Liver (tissue), 9 donors: ENCODE data around the gene ARAP1. TPM values are rescaled to one million over a fixed set of nuclear protein-coding genes. Genes with fewer than 3 reads are reported as not detected.

Source experiments
- DNase-seq: peaks from one replicate; pipeline ENCODE4 v3.0.0-alpha.2; 2017; ENCODE audit warnings: low spot score
- H3K27ac ChIP-seq, 2 donors: one replicate each; pipeline ENCODE4 v1.7.0; 2013; ENCODE audit warnings: inconsistent platforms in 2 of 2, low read length in 2 of 2, control low read depth in 1 of 2, low read depth in 1 of 2, mild to moderate bottlenecking in 1 of 2
- H3K27me3 ChIP-seq, 4 donors: one replicate each; pipeline versions ENCODE4 v1.6.1 to v1.7.0; 2013; ENCODE audit warnings: low read length in 3 of 4, inconsistent platforms in 1 of 4, mild to moderate bottlenecking in 1 of 4, moderate library complexity in 1 of 4; ENCODE audit not compliant: control insufficient read depth in 4 of 4, insufficient read depth in 4 of 4
- H3K36me3 ChIP-seq, 4 donors: one replicate each; pipeline versions ENCODE4 v1.6.1 to v1.7.0; 2013; ENCODE audit warnings: low read length in 3 of 4, mild to moderate bottlenecking in 3 of 4, low read depth in 1 of 4, moderate library complexity in 1 of 4; ENCODE audit not compliant: control insufficient read depth in 4 of 4, insufficient read depth in 3 of 4
- H3K4me1 ChIP-seq, 4 donors: one replicate each; pipeline versions ENCODE4 v1.6.1 to v1.7.0; 2013; ENCODE audit warnings: low read length in 3 of 4, mild to moderate bottlenecking in 3 of 4, moderate library complexity in 1 of 4; ENCODE audit not compliant: control insufficient read depth in 4 of 4, insufficient read depth in 4 of 4
- H3K4me3 ChIP-seq, 3 donors: one replicate each; pipeline versions ENCODE4 v1.6.1 to v1.7.0; 2013; ENCODE audit warnings: low read length in 3 of 3, control low read depth in 1 of 3, low read depth in 1 of 3, mild to moderate bottlenecking in 1 of 3
- H3K9ac ChIP-seq, 2 donors: one replicate each; pipeline ENCODE4 v1.7.0; 2013; ENCODE audit warnings: low read length in 2 of 2, mild to moderate bottlenecking in 2 of 2, moderate library complexity in 2 of 2, control low read depth in 1 of 2, low read depth in 1 of 2
- H3K9me3 ChIP-seq, 4 donors: one replicate each; pipeline versions ENCODE4 v1.6.1 to v1.7.0; 2013; ENCODE audit warnings: low read length in 3 of 4; ENCODE audit not compliant: control insufficient read depth in 4 of 4
- EGR1 ChIP-seq, 2 donors: IDR thresholded peaks; 2 replicates each; pipeline ENCODE4 v1.6.1; 2016 to 2018; ENCODE audit warnings: antibody characterized with exemption in 2 of 2, low read depth in 2 of 2
- FOXA1 ChIP-seq: IDR thresholded peaks from 2 replicates; pipeline ENCODE4 v1.6.1; 2016; ENCODE audit warnings: antibody characterized with exemption
- FOXA2 ChIP-seq: IDR thresholded peaks from 2 replicates; pipeline ENCODE4 v1.6.1; 2016; ENCODE audit warnings: antibody characterized with exemption
- GABPA ChIP-seq, 2 donors: IDR thresholded peaks in 1 of 2; conservative IDR thresholded peaks in 1 of 2; 2 replicates each; pipeline ENCODE4 v1.6.1; 2016; ENCODE audit warnings: antibody characterized with exemption in 2 of 2, mild to moderate bottlenecking in 1 of 2, moderate library complexity in 1 of 2
- HNF4A ChIP-seq, 2 donors: conservative IDR thresholded peaks; 2 replicates each; pipeline ENCODE4 v1.6.1; 2016; ENCODE audit warnings: antibody characterized with exemption in 2 of 2, mild to moderate bottlenecking in 2 of 2
- HNF4G ChIP-seq: IDR thresholded peaks from 2 replicates; pipeline ENCODE4 v1.6.1; 2016; ENCODE audit warnings: antibody characterized with exemption
- JUND ChIP-seq, 2 donors: IDR thresholded peaks; 2 replicates each; pipeline ENCODE4 v1.6.1; 2016; ENCODE audit warnings: antibody characterized with exemption in 2 of 2
- NR2F2 ChIP-seq: IDR thresholded peaks from 2 replicates; pipeline ENCODE4 v1.6.1; 2016; ENCODE audit warnings: antibody characterized with exemption
- RAD21 ChIP-seq, 2 donors: IDR thresholded peaks; 2 replicates each; pipeline ENCODE4 v1.6.1; 2016; ENCODE audit warnings: antibody characterized with exemption in 2 of 2, mild to moderate bottlenecking in 2 of 2
- RXRA ChIP-seq, 2 donors: IDR thresholded peaks; 2 replicates each; pipeline ENCODE4 v1.6.1; 2017 to 2018; ENCODE audit warnings: antibody characterized with exemption in 2 of 2, mild to moderate bottlenecking in 1 of 2
- SP1 ChIP-seq: IDR thresholded peaks from 2 replicates; pipeline ENCODE4 v1.6.1; 2018; ENCODE audit warnings: antibody characterized with exemption, mild to moderate bottlenecking
- TAF1 ChIP-seq: conservative IDR thresholded peaks from 2 replicates; pipeline ENCODE4 v1.6.1; 2016; ENCODE audit warnings: antibody characterized with exemption, mild to moderate bottlenecking
- YY1 ChIP-seq: IDR thresholded peaks from 2 replicates; pipeline ENCODE4 v1.6.1; 2016; ENCODE audit warnings: antibody characterized with exemption, mild to moderate bottlenecking
- WGBS: extraction: QIAGEN DNeasy Blood & Tissue Kit; methylation state at CpG from one replicate; pipeline ENCODE4 v1.1.7; 2013; 5-methylcytosine and 5-hydroxymethylcytosine counted together
- polyA plus RNA-seq, 2 donors: library from polyadenylated mRNA; stranded (reverse) in 1 of 2; unstranded in 1 of 2; fragments of 200-250 nt in 1 of 2; fragments of >200 nt in 1 of 2; fragmentation: Nextera tagmentation in 1 of 2; extraction: Ambion mirVana in 1 of 2; gene quantifications; one replicate each; pipeline versions ENCODE4 v1.2.1 to v1.2.3, GENCODE V29; 2013 to 2015
- total RNA-seq, 2 donors: library from RNA; depleted of rRNA; stranded (reverse); fragments of >200 nt; gene quantifications; one replicate each; pipeline ENCODE4 v1.2.3, GENCODE V29; 2014
- TF ChIP-seq, protein P1 (sequence below): fragments of 150-350 bp; IDR thresholded peaks from 2 replicates; pipeline ENCODE4 v1.5.1; 2017; ENCODE audit warnings: improper control_type of control experiment, low read depth, low read length; ENCODE audit not compliant: missing input control
- TF ChIP-seq, protein P2 (sequence below): IDR thresholded peaks from 2 replicates; pipeline ENCODE4 v1.6.1; 2016; ENCODE audit warnings: antibody characterized with exemption
- TF ChIP-seq, protein P3 (sequence below): IDR thresholded peaks from 2 replicates; pipeline ENCODE4 v1.6.1; 2016; ENCODE audit warnings: antibody characterized with exemption
- TF ChIP-seq, protein P4 (sequence below): IDR thresholded peaks from 2 replicates; pipeline ENCODE4 v1.6.1; 2016; ENCODE audit warnings: antibody characterized with exemption, mild to moderate bottlenecking
- TF ChIP-seq, protein P5 (sequence below): IDR thresholded peaks from 2 replicates; pipeline ENCODE4 v1.6.1; 2016; ENCODE audit warnings: antibody characterized with exemption
- donor health status: healthy.
- donor health status: healthy.
- donor health status: healthy.
- donor health status: healthy.
- donor health status: healthy.

The ARAP1 gene
- total and polyA plus RNA-seq, 4 donors = 14.4 to 77.8 (median 43.5) TPM

DNA sequence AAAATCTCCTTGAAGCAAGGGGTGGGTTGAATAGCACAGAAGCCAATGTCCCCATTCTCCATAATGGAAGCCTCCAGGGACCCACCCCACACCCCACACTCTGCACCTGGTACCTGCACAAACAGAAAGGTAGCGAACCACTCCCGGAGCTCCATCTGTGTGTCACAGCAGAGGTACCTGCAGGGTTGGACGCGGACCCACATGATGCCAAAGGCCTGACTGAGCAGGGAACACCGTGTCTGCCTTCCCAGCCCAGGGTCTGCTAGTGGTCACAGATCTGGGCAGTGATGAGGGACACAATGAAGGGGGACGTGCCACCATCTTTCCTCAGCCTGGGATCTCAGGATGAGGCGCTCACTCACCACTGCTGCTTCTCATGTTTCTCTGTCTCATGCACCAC is 64.9 kb downstream of the ARAP1 start:
- no peak for TF ChIP-seq YY1
- no peak for TF ChIP-seq NR2F2
- TF ChIP-seq FOXA1 = no peak
- no peak for TF ChIP-seq EGR1 (IDR thresholded peaks at IDR 0.05; ENCODE audit: low read depth in 2 of 2)
- no peak for TF ChIP-seq SP1
- TF ChIP-seq FOXA2 = no peak
- no peak for TF ChIP-seq HNF4A (conservative IDR thresholded peaks at IDR 0.05)
- TF ChIP-seq RAD21 (IDR thresholded peaks at IDR 0.05) = no peak
- TF ChIP-seq, protein P1, sequence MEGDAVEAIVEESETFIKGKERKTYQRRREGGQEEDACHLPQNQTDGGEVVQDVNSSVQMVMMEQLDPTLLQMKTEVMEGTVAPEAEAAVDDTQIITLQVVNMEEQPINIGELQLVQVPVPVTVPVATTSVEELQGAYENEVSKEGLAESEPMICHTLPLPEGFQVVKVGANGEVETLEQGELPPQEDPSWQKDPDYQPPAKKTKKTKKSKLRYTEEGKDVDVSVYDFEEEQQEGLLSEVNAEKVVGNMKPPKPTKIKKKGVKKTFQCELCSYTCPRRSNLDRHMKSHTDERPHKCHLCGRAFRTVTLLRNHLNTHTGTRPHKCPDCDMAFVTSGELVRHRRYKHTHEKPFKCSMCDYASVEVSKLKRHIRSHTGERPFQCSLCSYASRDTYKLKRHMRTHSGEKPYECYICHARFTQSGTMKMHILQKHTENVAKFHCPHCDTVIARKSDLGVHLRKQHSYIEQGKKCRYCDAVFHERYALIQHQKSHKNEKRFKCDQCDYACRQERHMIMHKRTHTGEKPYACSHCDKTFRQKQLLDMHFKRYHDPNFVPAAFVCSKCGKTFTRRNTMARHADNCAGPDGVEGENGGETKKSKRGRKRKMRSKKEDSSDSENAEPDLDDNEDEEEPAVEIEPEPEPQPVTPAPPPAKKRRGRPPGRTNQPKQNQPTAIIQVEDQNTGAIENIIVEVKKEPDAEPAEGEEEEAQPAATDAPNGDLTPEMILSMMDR = no peak
- no peak for TF ChIP-seq JUND (IDR thresholded peaks at IDR 0.05)
- TF ChIP-seq, protein P2, sequence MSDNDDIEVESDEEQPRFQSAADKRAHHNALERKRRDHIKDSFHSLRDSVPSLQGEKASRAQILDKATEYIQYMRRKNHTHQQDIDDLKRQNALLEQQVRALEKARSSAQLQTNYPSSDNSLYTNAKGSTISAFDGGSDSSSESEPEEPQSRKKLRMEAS = no peak
- no peak for TF ChIP-seq HNF4G
- TF ChIP-seq, protein P3, sequence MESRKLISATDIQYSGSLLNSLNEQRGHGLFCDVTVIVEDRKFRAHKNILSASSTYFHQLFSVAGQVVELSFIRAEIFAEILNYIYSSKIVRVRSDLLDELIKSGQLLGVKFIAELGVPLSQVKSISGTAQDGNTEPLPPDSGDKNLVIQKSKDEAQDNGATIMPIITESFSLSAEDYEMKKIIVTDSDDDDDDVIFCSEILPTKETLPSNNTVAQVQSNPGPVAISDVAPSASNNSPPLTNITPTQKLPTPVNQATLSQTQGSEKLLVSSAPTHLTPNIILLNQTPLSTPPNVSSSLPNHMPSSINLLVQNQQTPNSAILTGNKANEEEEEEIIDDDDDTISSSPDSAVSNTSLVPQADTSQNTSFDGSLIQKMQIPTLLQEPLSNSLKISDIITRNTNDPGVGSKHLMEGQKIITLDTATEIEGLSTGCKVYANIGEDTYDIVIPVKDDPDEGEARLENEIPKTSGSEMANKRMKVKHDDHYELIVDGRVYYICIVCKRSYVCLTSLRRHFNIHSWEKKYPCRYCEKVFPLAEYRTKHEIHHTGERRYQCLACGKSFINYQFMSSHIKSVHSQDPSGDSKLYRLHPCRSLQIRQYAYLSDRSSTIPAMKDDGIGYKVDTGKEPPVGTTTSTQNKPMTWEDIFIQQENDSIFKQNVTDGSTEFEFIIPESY = no peak
- no peak for TF ChIP-seq GABPA (IDR thresholded peaks at IDR 0.05 in 1 of 2, conservative IDR thresholded peaks at IDR 0.05 in 1 of 2)
- TF ChIP-seq, protein P4, sequence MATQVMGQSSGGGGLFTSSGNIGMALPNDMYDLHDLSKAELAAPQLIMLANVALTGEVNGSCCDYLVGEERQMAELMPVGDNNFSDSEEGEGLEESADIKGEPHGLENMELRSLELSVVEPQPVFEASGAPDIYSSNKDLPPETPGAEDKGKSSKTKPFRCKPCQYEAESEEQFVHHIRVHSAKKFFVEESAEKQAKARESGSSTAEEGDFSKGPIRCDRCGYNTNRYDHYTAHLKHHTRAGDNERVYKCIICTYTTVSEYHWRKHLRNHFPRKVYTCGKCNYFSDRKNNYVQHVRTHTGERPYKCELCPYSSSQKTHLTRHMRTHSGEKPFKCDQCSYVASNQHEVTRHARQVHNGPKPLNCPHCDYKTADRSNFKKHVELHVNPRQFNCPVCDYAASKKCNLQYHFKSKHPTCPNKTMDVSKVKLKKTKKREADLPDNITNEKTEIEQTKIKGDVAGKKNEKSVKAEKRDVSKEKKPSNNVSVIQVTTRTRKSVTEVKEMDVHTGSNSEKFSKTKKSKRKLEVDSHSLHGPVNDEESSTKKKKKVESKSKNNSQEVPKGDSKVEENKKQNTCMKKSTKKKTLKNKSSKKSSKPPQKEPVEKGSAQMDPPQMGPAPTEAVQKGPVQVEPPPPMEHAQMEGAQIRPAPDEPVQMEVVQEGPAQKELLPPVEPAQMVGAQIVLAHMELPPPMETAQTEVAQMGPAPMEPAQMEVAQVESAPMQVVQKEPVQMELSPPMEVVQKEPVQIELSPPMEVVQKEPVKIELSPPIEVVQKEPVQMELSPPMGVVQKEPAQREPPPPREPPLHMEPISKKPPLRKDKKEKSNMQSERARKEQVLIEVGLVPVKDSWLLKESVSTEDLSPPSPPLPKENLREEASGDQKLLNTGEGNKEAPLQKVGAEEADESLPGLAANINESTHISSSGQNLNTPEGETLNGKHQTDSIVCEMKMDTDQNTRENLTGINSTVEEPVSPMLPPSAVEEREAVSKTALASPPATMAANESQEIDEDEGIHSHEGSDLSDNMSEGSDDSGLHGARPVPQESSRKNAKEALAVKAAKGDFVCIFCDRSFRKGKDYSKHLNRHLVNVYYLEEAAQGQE = no peak
- Histone ChIP-seq H3K36me3 (peaks cover 10 to 74% (median 31%) of the 10 kb centered on the region in 4 donors), H3K9me3 (no peaks in the 10 kb centered on the region), H3K27ac (no peak overlapping the region), H3K4me3 (no peak overlapping the region), H3K27me3 (no peaks in the 10 kb centered on the region), H3K9ac (no peak overlapping the region), H3K4me1 (no peaks in the 10 kb centered on the region)
- 97% methylated on average over 7 of the region's 7 CpGs for WGBS
- DNase-seq = no peak

GRCh38 chr11:72686639-72687220 is 65.5 kb downstream of the ARAP1 start:
- H3K9me3 ChIP-seq = no peaks in the 10 kb centered on the region
- peaks cover 10 to 68% (median 26%) of the 10 kb centered on the region in 4 donors for H3K36me3 ChIP-seq
- no peaks in the 10 kb centered on the region for H3K27me3 ChIP-seq
- 81% methylated on average over 8 of the region's 8 CpGs for WGBS
- no peak overlapping the region for H3K4me3 ChIP-seq
- H3K27ac ChIP-seq = no peak overlapping the region
- no peaks in the 10 kb centered on the region for H3K4me1 ChIP-seq
- no peak for DNase-seq
- no peak overlapping the region for H3K9ac ChIP-seq
- TF ChIP-seq HNF4A (conservative IDR thresholded peaks at IDR 0.05) = no peak
- TF ChIP-seq GABPA (IDR thresholded peaks at IDR 0.05 in 1 of 2, conservative IDR thresholded peaks at IDR 0.05 in 1 of 2) = no peak
- no peak for TF ChIP-seq RXRA (IDR thresholded peaks at IDR 0.05)
- no peak for TF ChIP-seq RAD21 (IDR thresholded peaks at IDR 0.05)
- no peak for TF ChIP-seq TAF1
- TF ChIP-seq, protein P5, sequence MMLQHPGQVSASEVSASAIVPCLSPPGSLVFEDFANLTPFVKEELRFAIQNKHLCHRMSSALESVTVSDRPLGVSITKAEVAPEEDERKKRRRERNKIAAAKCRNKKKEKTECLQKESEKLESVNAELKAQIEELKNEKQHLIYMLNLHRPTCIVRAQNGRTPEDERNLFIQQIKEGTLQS = no peak
- no peak for TF ChIP-seq NR2F2
- TF ChIP-seq YY1 = no peak
- TF ChIP-seq, protein P3 = no peak
- no peak for TF ChIP-seq EGR1 (IDR thresholded peaks at IDR 0.05; ENCODE audit: low read depth in 2 of 2)
- no peak for TF ChIP-seq FOXA1
- TF ChIP-seq, protein P1 = no peak
